Osteocyte (in vitro differentiated cells): ENCODE measurements around the gene KIAA1191. TPM values are rescaled to one million over a fixed set of nuclear protein-coding genes. Genes with fewer than 3 reads are reported as not detected.

Experiments
- DNase-seq: peaks from one replicate; pipeline ENCODE4 v3.0.0; 2021; ENCODE audit warnings: mixed read lengths; ENCODE audit not compliant: unreplicated experiment; ENCODE audit errors: extremely low spot score
- H3K27ac Mint-ChIP-seq: one replicate; pipeline ENCODE4 v1.8.0; 2021; ENCODE audit warnings: mild to moderate bottlenecking, mixed read lengths; ENCODE audit not compliant: unreplicated experiment
- H3K27me3 Mint-ChIP-seq: one replicate; pipeline ENCODE4 v1.8.0; 2021; ENCODE audit warnings: mixed read lengths; ENCODE audit not compliant: unreplicated experiment
- H3K36me3 Mint-ChIP-seq: one replicate; pipeline ENCODE4 v1.8.0; 2021; ENCODE audit warnings: mixed read lengths; ENCODE audit not compliant: unreplicated experiment
- H3K4me1 Mint-ChIP-seq: one replicate; pipeline ENCODE4 v1.8.0; 2021; ENCODE audit warnings: mixed read lengths; ENCODE audit not compliant: unreplicated experiment
- H3K4me3 Mint-ChIP-seq: one replicate; pipeline ENCODE4 v1.8.0; 2021; ENCODE audit warnings: mild to moderate bottlenecking, moderate library complexity, mixed read lengths; ENCODE audit not compliant: unreplicated experiment
- H3K9me3 Mint-ChIP-seq: one replicate; pipeline ENCODE4 v1.8.0; 2021; ENCODE audit warnings: mixed read lengths; ENCODE audit not compliant: unreplicated experiment
- total RNA-seq: library from RNA; stranded (reverse); gene quantifications from 2 replicates; pipeline ENCODE4 v1.2.1, GENCODE V29; 2021
- TF ChIP-seq, protein P1 (sequence below): fragments of 200-600 bp; sonication (generic); IDR thresholded peaks from 2 replicates; pipeline ENCODE4 v1.5.0; 2021; ENCODE audit warnings: antibody characterized with exemption, mild to moderate bottlenecking, moderate library complexity

Gene KIAA1191
- total RNA-seq, 1 donor from 2014 or later = 89.7 TPM

DNA sequence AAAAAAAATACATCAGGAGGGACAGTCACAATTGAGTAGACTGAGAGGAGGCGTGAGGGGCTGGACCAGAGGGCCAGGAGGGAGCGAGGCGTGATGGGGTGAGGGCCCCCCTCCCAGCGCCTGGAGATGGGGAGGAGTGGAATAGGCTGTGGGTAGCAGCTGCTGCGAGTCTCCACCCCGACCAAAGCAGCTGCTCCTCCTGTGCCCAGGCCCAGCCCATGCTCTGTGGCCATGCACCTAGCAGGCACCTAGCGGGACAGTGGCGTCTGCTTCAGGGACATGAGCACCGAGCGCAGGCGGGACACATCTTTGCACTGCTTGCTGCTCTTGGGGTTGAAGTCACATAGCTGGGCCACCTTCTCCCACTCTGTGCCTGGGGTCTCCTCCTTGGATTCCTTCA, 31.0 kb upstream of the KIAA1191 start:
- Mint-ChIP-seq H3K4me3 (no peak overlapping the region), H3K27me3 (no peaks in the 10 kb centered on the region), H3K36me3 (peaks cover 11% of the 10 kb centered on the region), H3K4me1 (peaks cover 13% of the 10 kb centered on the region), H3K9me3 (no peaks in the 10 kb centered on the region), H3K27ac (no peak overlapping the region)
- TF ChIP-seq, protein P1, sequence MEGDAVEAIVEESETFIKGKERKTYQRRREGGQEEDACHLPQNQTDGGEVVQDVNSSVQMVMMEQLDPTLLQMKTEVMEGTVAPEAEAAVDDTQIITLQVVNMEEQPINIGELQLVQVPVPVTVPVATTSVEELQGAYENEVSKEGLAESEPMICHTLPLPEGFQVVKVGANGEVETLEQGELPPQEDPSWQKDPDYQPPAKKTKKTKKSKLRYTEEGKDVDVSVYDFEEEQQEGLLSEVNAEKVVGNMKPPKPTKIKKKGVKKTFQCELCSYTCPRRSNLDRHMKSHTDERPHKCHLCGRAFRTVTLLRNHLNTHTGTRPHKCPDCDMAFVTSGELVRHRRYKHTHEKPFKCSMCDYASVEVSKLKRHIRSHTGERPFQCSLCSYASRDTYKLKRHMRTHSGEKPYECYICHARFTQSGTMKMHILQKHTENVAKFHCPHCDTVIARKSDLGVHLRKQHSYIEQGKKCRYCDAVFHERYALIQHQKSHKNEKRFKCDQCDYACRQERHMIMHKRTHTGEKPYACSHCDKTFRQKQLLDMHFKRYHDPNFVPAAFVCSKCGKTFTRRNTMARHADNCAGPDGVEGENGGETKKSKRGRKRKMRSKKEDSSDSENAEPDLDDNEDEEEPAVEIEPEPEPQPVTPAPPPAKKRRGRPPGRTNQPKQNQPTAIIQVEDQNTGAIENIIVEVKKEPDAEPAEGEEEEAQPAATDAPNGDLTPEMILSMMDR = no peak
- no peak for DNase-seq

DNA sequence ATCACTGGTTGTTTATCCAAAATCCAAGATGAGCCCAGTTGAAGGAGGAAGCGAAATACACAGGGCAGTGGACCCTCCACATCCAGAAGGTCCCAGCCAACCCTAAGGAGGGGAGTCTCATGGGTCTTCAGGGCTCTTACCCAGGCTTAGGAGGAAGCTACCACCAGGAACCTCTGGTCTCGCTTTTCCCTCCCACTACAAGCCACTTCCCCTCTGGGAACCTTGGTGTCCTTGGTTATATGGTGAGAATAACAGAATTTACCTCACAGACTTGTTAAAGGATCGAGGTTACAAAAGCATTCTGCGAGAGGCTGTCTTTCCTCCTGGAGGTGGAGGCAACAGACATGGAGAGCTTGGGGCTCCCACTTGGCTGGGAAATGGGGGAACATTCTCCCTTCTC, 30.4 kb upstream of the KIAA1191 start:
- no peak for DNase-seq
- Mint-ChIP-seq H3K4me3 (no peak overlapping the region), H3K9me3 (no peaks in the 10 kb centered on the region), H3K27me3 (no peaks in the 10 kb centered on the region), H3K27ac (no peak overlapping the region), H3K4me1 (peaks cover 18% of the 10 kb centered on the region), H3K36me3 (peaks cover 11% of the 10 kb centered on the region)
- TF ChIP-seq, protein P1 = no peak

DNA sequence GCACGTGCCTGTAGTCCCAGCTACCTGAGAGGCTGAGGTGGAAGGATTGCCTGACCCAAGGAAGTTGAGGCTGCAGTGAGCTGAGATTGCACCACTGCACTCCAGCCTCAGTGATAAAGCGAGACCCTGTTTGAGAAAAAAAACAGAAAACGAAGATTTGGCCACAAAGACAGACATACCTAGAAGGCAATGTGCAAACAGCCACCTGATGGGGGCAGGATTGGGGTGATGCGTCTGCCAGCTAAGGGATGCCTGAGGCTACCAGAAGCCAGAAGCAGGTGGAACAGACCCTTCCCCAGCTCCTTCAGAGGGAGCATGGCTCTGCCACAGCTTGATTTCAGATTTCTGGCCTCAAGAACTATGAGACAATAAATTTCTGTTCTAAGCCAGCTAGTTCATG, 29.9 kb upstream of the KIAA1191 start:
- no peaks in the 10 kb centered on the region for H3K27me3 Mint-ChIP-seq
- H3K36me3 Mint-ChIP-seq = peaks cover 11% of the 10 kb centered on the region
- TF ChIP-seq, protein P1 = no peak
- no peak for DNase-seq
- no peak overlapping the region for H3K4me3 Mint-ChIP-seq
- H3K27ac Mint-ChIP-seq = no peak overlapping the region
- no peaks in the 10 kb centered on the region for H3K9me3 Mint-ChIP-seq
- H3K4me1 Mint-ChIP-seq = peaks cover 24% of the 10 kb centered on the region

DNA sequence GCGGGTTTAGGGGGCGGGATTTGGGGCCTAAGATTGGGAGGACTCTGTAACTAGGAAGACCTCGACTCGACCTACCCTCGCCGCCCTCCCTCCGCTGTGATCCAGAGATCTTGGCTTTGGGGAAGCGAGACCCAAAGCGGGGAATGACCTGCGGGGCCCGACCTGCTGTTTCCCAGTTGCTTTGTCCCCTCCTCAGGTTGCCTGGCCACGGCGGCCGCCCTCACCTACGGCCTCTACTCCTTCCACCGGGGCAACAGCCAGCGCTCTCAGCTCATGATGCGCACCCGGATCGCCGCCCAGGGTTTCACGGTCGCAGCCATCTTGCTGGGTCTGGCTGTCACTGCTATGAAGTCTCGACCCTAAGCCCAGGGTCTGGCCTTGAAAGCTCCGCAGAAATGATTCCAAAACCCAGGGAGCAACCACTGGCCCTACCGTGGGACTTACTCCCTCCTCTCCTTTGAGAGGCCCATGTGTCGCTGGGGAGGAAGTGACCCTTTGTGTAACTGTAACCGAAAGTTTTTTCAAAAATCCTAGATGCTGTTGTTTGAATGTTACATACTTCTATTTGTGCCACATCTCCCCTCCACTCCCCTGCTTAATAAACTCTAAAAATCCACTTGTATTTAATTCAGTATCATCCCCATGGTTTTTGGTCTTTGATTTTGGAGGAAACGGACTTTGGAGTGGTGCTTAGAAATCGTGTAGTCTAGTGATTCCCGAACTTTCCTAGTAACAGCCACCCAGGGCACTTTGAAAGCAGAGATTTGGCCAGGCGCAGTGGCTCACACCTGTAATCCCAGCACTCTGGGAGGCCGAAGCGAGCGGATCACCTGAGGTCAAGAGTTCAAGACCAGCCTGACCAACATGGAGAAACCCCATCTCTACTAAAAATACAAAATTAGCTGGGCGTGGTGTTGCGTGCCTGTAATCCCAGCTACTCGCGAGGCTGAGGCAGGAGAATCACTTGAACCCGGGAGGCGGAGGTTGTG, 27.9 kb upstream of the KIAA1191 start:
- Mint-ChIP-seq H3K27ac (peak overlapping the region; percentile 98), H3K4me1 (peaks cover 27% of the 10 kb centered on the region), H3K4me3 (peak overlapping the region; percentile 93), H3K36me3 (peaks cover 17% of the 10 kb centered on the region), H3K9me3 (no peaks in the 10 kb centered on the region), H3K27me3 (no peaks in the 10 kb centered on the region)
- TF ChIP-seq, protein P1 = no peak
- DNase-seq = no peak

DNA sequence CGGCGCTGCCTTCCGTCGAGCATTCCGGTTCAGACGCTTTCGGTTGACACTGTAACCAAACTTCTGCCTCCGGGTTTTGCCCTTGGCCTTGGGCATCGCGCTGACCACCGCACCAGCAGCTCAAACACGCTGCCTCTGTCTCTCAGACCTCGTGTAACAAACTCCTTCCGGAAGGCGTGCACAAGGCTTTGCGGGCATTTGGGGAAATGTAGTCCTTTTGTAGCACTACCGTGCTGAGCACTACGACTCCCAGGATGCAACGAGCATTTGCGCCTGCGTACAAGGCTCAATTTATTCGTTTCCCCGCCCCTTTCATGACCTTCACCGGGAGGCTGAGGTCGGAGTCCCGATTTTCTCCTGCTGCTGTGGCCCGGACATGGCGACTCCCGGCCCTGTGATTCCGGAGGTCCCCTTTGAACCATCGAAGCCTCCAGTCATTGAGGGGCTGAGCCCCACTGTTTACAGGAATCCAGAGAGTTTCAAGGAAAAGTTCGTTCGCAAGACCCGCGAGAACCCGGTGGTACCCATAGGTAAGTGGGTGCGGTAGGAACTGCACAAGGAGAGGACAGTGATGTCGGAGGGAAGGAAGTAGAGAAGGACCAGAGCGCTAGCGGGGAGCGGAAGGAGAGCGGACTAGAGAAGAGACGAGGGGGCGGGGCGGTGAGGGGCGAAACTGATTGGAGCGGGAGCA, 27.0 kb upstream of the KIAA1191 start, which contains the start of the genes HIGD2A and NOP16:
TSS of gene HIGD2A (plus strand) at position 308 of the 691 bp plus-strand sequence. CDS start at position 377, 69 bp downstream.
TSS of gene NOP16 (minus strand) at position 155 of the 691 bp plus-strand sequence. CDS start at position 96, 59 bp downstream.
- DNase-seq = peak; percentile 98
- H3K9me3 Mint-ChIP-seq = no peaks in the 10 kb centered on the region
- peaks cover 19% of the 10 kb centered on the region for H3K36me3 Mint-ChIP-seq
- peak within 1 kb of the TSS; percentile 93 for H3K4me3 Mint-ChIP-seq
- TF ChIP-seq, protein P1 = no peak
- H3K4me1 Mint-ChIP-seq = peaks cover 27% of the 10 kb centered on the region
- no peaks in the 10 kb centered on the region for H3K27me3 Mint-ChIP-seq
- H3K27ac Mint-ChIP-seq = peak within 1 kb of the TSS; percentile 98
